ENCODE data around the gene DPH6.
"Not testable (repeated sequence)": the region's sequence is repeated elsewhere in the genome, so short reads cannot be mapped to it uniquely, and the experiment has no call there.

DPH6 gene

DNA sequence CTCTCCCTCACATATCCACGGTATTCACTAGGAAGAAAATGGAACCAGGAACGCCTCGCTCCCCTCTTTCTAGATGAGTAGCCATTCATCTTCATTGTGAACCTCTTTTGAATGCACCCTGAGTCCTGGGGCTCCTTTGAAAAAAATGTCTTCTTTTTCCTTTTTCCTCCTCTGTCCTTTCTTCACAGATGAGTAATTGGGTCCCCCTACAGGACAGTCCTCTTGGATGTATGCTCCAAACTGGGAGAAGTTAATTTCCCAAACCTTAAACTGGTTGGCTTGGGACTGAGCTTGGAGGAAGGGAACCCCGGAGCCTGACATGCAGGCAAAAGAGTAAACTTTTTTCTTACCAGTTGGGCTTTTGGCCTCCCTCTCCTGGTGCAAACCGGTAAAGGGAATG lies 108.8 kb downstream of the DPH6 start:
- DNase-seq (ENCODE audit: low read depth in 2 of 2), result no peak

DNA sequence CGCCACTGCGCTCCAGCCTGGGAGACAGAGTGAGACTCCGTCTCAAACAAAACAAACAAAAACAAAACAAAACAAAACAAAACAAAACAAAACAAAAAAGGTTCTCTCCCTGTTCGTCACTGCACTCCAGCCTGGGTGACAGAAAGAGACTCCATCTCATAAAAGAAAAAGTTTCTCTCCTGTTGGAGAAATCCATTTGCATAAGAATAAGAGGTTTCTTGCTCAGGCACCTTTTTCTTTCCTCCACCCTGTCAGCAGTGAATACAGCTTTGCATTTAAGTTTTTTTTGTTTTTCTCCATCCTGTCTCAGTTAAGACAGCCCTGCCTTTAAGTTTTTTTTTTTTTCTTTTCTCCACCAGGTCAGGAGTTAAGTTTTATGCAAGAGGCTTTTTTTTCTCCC lies 109.5 kb downstream of the DPH6 start:
- no peak for DNase-seq (ENCODE audit: low read depth in 2 of 2)

DNA sequence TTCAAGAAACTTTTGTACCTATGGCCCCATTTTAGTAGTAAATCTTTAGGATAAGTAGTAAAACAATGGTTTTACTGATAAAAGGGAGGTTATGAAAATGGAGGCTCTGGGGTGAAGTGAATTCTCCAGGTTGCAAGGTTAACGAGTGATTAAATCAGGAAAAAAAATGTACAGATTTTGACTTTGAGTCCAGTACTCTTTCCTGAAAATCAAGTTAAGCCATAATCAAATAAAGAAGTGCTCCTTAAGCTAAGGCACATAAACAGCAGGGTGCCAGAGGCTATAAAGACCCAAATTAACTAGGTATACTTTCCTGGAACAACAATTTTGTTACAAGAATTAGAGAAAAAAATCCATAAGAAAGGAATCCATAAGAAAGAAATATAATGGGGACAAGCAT lies 114.7 kb downstream of the DPH6 start:
- DNase-seq (ENCODE audit: low read depth in 2 of 2), result no peak

DNA sequence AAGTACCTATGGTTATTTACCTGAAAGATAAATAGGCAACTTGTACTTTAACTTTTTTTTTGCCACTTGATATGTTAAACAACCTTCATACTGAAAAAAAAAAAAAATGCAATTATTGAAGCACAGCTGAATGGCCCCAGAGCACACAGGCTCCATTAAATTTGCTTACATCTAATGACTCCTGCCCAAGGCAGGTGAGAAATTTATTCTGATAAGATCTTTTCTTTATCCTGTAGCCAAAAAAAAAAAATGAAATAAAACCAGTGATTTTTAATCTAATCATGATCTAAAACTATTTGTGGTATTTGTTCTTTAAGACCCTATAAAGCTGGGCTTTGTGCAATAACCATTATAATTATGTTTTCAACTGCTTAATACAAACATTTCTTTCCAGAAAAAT lies 115.7 kb downstream of the DPH6 start:
- no peak for DNase-seq (ENCODE audit: low read depth in 2 of 2)

DNA sequence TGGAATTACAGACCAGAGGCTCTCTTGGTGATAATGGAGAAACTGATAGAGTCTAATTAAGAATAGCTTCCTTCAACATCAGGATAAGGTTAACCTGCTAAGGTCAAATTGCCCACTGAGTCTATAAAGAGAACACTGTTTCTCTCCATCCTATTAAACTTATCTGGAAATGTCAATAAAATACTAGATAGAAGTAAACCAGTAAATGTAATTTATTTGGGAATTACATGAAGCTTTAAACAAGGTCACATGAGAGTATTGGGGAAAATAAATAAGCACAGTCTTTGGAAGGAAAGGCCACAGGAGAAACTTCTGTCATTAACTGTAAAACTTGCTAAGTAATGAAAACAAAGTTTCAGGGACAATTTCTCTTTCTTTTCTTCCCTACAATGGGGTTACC lies 118.5 kb downstream of the DPH6 start:
- no peak for DNase-seq (ENCODE audit: low read depth in 2 of 2)

DNA sequence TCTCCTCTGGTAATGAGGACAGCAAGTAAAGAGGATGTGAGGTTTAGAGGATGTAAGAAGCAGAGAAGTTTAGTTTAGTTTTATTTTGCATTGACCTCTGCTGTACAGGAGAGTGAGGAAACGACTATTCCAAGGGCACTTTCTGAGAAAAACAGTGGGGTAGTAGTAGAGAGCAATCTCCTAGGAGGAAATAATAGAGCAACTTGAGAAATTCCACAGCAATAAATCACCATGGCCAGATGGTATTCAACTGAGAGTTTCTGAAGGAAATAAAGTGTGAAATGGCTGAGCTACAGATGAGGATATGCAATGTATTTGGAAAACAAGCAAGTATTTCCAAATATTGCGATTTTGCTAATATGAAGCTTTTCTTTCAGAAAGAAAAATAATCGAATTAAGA lies 118.9 kb downstream of the DPH6 start:
- DNase-seq (ENCODE audit: low read depth in 2 of 2), result no peak

DNA sequence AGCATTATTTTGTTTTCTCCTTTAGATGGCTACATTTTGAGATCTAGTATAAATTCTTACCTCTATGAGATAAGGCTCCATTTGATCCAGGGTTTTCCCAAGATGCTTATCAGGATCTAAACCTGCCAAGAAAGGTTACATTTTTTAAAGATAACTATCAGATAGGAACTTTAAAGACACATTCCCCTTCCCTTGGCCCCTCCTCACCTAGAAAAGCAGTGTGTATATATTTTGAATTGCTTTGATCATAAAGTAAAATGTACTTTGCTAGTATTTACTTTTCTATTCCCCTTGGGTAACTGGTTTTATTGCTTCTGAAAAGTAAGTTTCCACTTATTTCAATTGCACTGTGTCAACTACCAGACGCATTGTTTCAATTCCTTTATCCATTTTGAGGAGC lies 135.2 kb downstream of the DPH6 start:
- no peak for DNase-seq (ENCODE audit: low read depth in 2 of 2)

DNA sequence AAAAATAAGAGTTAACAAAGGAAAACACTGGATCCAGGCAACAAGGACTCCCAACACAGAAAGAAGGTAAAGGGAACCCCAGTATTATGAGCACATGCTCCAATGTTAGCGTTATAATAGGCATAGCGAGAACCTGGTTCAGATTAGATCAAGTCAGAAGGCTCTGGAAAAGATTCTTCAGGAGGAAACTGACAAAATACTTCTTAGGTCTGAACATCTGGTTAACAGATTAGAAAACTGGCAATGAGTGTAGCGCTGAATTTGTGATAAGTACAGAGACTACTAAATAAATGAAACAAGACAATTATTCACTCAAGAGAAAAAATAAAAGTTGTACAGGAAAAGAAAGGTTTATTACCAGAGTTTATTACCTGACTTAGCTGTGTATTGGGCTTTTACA lies 146.1 kb downstream of the DPH6 start:
- no peak for DNase-seq (ENCODE audit: low read depth in 2 of 2)

DNA sequence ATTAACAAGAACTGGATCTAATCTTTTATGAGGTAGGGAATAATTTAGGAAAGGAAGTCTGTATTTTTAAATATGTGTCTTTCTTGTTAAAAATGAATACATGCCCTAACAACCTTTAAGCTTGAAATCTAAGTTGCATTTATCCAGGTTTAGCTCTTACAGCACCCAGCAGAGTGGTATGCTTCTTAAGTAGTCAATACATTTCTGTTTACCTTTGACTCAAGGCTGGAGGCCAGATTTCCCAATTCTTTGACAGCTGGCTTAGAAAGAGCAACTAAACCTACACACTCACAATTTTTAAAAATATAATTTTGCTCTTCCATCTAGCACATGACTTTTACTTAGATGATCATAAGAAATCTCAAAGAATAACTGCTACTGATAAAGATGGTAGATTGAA lies 148.9 kb downstream of the DPH6 start:
- DNase-seq (ENCODE audit: low read depth in 2 of 2), result no peak

DNA sequence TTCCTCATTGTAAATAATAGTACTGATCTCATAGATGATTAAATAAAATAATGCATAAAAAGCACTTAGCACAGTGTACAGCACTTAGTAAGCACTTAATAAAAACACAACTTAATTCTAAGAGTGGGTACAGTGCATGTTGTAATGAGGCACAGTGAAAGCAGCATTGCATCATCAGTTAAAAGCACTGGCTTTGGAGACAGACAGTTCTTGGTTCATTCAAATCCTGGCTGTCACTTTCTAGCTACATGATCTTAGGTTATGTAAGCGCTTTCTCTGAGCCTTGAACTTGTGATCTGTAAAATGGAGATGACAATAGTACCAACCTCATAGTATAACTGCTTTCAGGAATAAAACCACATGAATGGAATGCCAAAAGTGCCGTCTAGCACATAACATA lies 151.5 kb downstream of the DPH6 start:
- DNase-seq (ENCODE audit: low read depth in 2 of 2), result no peak

DNA sequence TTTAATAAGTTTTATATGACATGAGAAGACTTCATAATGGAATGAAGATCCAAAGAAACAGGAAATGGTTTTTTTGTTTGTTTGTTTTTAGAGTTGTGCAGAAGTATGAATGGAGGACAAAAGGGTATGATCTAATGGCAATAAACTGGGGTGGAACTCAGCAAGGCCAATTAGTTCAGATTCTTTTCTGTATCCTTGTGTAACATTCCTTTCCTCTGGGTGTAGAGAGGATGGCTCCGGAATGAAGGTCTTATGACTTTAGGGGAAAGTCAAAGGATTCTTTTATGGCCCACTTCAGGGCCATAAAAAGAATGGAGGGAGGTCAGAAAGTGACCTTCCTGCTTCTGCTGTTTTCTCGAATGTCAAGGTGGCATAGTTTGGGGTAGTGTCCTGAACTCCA lies 152.6 kb downstream of the DPH6 start:
- DNase-seq (ENCODE audit: low read depth in 2 of 2), result no peak

DNA sequence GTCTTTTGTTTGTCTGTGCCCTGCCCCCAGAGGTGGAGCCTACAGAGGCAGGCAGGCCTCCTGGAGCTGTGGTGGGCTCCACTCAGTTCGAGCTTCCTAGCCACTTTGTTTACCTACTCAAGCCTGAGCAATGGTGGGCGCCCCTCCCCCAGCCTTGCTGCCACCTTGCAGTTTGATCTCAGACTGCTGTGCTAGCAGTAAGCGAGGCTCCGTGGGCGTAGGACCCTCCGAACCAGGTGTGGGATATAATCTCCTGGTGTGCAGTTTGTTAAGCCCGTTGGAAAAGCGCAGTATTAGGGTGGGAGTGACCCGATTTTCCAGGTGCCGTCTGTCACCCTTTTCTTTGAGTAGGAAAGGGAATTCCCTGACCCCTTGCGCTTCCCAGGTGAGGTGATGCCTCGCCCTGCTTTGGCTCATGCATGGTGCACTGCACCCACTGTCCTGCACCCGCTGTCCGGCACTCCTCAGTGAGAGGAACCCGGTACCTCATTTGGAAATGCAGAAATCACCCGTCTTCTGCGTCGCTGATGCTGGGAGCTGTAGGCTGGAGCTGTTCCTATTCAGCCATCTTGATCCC lies 154.5 kb downstream of the DPH6 start:
- not testable (repeated sequence) for DNase-seq (ENCODE audit: low read depth in 2 of 2)

DNA sequence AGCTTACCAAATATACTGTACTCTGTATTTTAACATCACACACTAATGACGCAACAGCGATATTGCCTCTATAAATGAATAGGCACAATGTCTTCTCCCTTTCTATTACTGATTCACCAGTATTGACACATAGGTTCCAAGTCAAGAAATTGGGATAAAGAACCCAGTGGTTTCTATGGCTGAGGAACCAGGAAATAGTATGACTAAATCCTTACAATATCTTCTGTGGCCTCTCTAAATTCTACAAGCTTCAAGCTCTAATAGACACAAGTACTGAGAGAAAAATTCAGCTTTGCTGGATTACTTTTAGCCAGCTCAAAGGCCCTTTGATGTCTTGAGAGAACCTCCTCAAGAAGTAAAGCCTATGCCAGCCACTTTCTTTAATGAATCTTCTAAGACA lies 162.5 kb downstream of the DPH6 start:
- no peak for DNase-seq (ENCODE audit: low read depth in 2 of 2)

DNA sequence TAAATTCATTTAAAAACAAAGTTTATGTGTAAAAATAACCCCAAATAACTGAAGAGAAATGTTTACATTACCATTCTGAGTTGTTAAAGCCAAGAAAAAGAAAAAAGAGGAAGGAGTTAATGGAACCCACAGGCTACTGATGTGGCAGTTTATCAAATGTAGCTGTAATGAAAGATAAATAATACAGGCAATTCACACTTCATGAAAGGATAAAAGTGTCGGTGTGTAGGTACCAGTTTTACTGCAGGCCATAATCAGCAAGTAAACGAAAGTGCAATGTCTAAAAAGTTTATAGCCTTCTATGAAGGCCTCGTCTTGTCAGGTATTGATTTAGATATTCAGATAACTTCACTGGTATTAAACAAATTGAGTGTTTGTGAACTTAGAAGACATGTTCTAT lies 164.6 kb downstream of the DPH6 start:
- DNase-seq (ENCODE audit: low read depth in 2 of 2), result no peak

DNA sequence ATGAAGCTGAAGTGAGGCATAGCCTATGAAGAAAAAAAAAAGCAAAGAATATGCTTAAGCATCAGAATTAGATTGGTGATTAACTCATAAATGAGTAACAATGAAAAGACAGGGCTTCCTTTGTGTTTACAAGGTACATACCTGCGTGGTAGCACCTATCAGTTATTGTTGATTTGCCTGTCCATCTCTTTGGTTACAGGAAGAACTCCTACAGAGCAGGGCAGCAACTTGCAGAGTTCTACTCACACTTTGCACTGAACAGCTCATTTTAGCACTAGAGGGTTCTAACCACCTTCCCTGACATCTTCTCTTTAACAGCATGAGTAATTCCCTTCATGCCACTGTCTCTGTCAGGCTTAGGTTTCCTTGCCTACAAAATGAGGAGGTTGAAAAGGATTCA lies 166.0 kb downstream of the DPH6 start:
- DNase-seq (ENCODE audit: low read depth in 2 of 2), result no peak

DNA sequence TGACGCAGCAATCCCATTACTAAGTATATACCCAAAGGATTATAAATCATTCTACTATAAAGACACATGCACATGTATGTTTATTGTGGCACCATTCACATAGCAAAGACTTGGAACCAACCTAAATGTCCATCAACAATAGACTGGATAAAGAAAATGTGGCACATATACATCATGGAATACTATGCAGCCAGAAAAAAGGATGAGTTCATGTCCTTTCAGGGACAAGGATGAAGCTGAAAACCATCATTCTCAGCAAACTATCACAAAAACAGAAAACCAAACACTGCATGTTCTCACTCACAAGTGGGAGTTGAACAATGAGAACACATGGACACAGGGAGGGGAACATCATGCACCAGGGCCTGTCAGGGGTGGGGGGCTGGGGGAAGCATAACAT lies 167.5 kb downstream of the DPH6 start:
- not testable (repeated sequence) for DNase-seq (ENCODE audit: low read depth in 2 of 2)

DNA sequence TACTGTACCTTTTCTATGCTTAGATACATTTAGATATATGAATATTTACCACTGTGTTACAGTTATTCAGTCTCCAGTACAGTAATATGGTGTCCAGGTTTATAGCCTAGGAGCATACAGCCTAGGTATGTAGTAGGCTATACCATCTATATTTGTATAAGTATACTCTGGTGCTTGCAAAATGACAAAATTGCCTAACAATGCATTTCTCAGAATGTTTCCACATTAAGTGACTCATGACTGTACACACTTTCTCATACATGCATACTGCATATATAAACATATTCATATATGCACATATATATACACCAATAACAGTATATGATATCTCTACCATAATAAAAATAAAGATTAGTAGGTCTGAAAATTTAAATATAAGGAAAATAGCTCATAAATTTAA lies 169.3 kb downstream of the DPH6 start:
- no peak for DNase-seq (ENCODE audit: low read depth in 2 of 2)

DNA sequence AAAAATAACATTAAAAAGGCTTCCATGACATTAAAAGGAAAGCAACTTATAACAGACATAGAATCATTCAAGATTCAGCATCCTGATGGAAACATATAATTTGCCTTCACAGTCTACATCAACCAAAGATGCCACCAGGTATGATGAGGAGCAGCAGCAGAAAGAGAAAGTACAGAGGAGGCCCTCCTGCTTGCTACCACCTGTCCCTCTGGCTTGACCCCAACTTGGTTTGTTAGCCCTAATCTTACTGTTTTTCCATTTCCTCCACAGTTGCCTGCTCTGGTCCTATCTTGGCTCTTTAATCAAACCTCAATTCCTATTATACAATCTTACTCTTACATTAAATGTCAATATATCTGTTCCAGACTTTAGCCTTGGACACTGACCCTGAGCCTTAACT lies 171.3 kb downstream of the DPH6 start:
- no peak for DNase-seq (ENCODE audit: low read depth in 2 of 2)

DNA sequence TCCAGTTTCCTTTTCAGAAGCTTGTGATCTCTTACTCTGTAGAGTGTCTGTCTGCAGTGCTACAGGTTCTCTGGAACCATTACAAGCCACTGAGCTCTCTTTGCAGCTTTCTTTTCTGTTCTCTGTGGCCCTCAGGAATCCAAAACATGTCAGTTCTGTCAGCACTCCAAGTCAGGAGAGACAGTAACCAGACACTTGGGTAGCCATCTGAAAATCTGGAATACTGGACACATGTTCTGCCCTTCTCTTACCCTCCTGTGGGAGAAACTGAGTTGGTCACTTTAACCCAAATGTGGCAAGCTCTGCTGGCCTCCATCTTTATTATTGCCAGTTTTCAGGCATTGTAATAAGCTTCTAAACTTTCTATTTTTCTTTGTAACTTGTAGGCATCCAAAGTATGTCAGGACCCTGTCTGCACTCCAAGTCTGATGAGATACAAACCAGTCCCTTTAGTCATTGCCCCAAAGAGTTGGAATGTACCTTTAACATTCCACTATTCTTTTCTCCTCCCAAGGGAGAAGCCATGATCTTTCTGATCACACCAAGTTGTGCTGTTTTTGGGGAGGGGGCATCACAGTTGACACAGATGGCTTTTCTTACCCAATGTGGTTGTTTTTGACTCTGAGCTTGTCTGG lies 183.7 kb downstream of the DPH6 start:
- no peak for DNase-seq (ENCODE audit: low read depth in 2 of 2)

DNA sequence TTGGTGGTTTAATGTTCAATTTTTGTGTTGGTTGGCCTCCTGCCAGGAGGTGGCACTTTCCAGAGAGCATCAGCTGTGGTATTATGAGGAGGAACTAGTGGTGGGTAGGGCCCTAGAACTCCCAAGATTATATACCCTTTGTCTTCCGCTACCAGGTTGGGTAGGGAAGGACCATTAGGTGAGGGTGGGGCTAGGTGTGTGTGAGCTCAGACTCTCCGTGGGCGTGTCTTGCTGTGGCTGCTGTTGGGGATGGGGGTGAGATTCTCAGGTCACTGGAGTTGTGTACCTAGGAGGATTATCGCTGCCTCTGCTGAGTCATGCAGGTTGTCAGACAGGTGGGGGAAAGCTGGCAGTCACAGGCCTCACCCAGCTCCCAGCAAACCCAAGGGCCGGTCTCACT lies 187.1 kb downstream of the DPH6 start:
- DNase-seq (ENCODE audit: low read depth in 2 of 2), result no peak

DNA sequence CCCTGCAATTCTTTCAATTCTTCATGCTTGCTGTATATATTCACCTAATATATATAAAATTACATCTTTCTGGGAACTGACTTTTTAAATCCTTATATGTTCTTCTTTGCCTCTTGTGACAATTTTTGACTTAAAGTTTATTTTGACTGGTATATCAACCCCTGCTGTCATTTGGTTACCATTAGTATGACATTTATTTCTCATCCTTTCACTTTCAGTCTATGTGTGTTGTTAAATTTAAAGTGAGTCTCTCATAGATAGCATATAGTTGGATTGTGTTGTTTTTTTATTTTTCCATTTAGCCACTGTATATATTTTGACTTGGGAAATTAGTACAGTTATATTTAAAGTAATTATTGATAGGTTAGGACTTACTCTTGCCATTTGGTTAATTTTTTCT lies 194.9 kb downstream of the DPH6 start:
- DNase-seq (ENCODE audit: low read depth in 2 of 2), result no peak

DNA sequence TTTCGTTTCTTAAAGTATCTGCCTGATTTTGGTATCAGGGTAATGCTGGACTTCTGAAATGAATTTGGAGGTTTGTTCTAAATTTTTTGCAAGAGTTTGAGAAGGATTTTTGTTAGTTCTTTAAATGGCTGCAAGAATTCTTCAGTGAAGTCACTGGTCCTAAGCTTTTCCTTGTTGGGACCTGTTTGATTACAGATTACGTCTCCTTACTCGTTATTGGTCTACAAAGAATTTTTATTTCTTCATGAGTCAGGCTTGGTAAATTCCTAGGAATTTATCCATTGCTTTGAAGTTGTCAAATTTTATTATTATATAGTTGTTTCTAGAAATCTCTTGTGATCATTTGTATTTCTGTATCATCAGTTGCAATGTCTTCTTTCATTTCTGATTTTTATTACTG lies 196.0 kb downstream of the DPH6 start:
- no peak for DNase-seq (ENCODE audit: low read depth in 2 of 2)

DNA sequence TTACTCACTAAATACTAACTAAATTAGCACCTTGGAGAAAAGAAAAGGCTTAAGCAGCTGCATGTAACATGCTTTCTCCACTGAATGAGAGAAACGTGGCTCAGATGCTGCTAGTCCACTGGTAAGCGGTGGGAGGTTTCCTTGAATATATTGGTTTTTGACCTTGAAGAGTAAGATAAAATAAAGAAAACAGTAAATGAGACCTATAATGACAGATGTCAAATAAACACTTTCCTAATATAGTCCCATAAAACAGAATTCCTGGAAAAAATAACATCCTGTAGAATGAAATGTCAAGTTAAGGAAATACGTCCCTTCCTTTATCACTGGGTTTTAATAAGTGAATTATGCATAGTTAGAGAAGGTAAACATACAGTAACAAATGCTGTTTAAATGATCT lies 215.0 kb downstream of the DPH6 start:
- DNase-seq (ENCODE audit: low read depth in 2 of 2), result no peak

DNA sequence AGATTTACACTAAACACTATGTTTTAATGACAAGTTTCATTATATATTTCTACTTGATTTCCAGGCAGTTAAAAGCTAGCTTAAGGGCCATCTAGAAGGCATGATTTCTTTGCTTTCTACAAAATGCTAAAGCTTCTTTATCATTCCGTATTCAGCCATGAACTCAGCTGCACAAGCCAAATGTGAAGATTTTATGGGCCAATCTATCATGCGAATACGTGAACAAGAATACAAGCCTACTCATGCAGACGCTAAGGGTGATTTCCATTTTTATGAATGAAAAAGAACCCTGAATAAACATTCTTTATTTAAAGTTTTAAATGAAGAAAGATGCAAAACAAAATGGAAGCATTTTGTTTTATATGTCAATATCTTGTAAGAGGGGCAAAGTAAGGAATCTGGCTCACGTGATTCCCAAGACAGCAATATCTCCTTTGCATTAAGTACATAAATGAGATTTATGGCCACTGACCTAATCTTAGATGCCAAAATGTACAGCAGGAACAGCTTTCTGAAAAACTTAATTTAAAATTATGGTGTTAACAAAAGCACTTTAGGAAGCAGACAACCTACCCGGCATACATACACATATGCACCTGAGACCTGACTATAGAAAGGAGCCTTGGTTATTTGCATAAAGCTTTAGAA lies 215.8 kb downstream of the DPH6 start:
- DNase-seq (ENCODE audit: low read depth in 2 of 2), result no peak

Measured in stimulated activated CD8-positive, alpha-beta memory T cell treated with anti-CD3 and anti-CD28 coated beads, Interleukin-15, amount 100 ng/mL, for 4 hours (primary cell).